GM23338 (cell line): ENCODE results near the gene SSMEM1. TPM values are rescaled to one million over a fixed set of nuclear protein-coding genes. Genes with fewer than 3 reads are reported as not detected.

Source experiments
- ATAC-seq: fragments of 200-7000 bp; cut with Tn5 transposase; 3 replicates; pipeline ENCODE4 v1.9.1; 2020
- DNase-seq: peaks from one replicate; pipeline ENCODE4 v3.0.0-alpha.2; 2015; ENCODE audit warnings: low spot score
- H2AFZ ChIP-seq: fragments of 200-600 bp; sonication (generic); 2 replicates; pipeline ENCODE4 v1.8.0; 2016; ENCODE audit warnings: antibody characterized with exemption, mild to moderate bottlenecking, moderate library complexity
- H3F3A ChIP-seq: fragments of 200-600 bp; sonication (generic); replicated peaks from 2 replicates; pipeline ENCODE4 v1.8.0; 2017; ENCODE audit warnings: antibody characterized with exemption, mixed run types, low read depth
- H3K27ac ChIP-seq: fragments of 200-600 bp; sonication (generic); 2 replicates; pipeline ENCODE4 v1.6.1; 2016; ENCODE audit warnings: low read depth
- H3K27me3 ChIP-seq: fragments of 200-600 bp; sonication (generic); 2 replicates; pipeline ENCODE4 v1.8.0; 2016; ENCODE audit warnings: mild to moderate bottlenecking, mixed run types, moderate library complexity; ENCODE audit not compliant: insufficient read depth
- H3K36me3 ChIP-seq: fragments of 200-600 bp; sonication (generic); 2 replicates; pipeline ENCODE4 v1.8.0; 2016; ENCODE audit warnings: mild to moderate bottlenecking; ENCODE audit not compliant: insufficient read depth
- H3K4me1 ChIP-seq: fragments of 200-600 bp; sonication (generic); 2 replicates; pipeline ENCODE4 v1.8.0; 2016; ENCODE audit warnings: mild to moderate bottlenecking, moderate library complexity; ENCODE audit not compliant: insufficient read depth
- H3K4me2 ChIP-seq: fragments of 200-600 bp; sonication (generic); 2 replicates; pipeline ENCODE4 v1.7.1; 2017; ENCODE audit warnings: mixed run types
- H3K4me3 ChIP-seq: fragments of 200-600 bp; sonication (generic); 2 replicates; pipeline ENCODE4 v1.6.1; 2016; ENCODE audit warnings: mixed run types
- H3K79me2 ChIP-seq: fragments of 200-600 bp; sonication (generic); replicated peaks from 2 replicates; pipeline ENCODE4 v1.8.0; 2017; ENCODE audit warnings: mild to moderate bottlenecking; ENCODE audit not compliant: insufficient read depth
- H3K9me2 ChIP-seq: fragments of 200-600 bp; sonication (generic); 2 replicates; pipeline ENCODE4 v1.8.0; 2017; ENCODE audit not compliant: insufficient read depth
- H4K20me1 ChIP-seq: fragments of 200-600 bp; sonication (generic); replicated peaks from 2 replicates; pipeline ENCODE4 v1.8.0; 2017; ENCODE audit warnings: mild to moderate bottlenecking; ENCODE audit not compliant: insufficient read depth
- H3K27ac Mint-ChIP-seq: 2 replicates; pipeline ENCODE4 v1.8.0; 2020; ENCODE audit warnings: inconsistent platforms, mild to moderate bottlenecking, moderate library complexity, mixed read lengths
- H3K27me3 Mint-ChIP-seq: 3 replicates; pipeline ENCODE4 v1.8.0; 2022; ENCODE audit warnings: low read depth, mild to moderate bottlenecking, moderate library complexity, mixed read lengths, inconsistent platforms; ENCODE audit not compliant: insufficient read depth, poor library complexity
- H3K36me3 Mint-ChIP-seq: 3 replicates; pipeline ENCODE4 v1.8.0; 2021; ENCODE audit warnings: low read depth, mild to moderate bottlenecking, inconsistent platforms, moderate library complexity, mixed read lengths
- H3K4me1 Mint-ChIP-seq: 3 replicates; pipeline ENCODE4 v1.8.0; 2020; ENCODE audit warnings: mild to moderate bottlenecking, inconsistent platforms, mixed read lengths
- H3K4me3 Mint-ChIP-seq: 3 replicates; pipeline ENCODE4 v1.8.0; 2021; ENCODE audit warnings: moderate library complexity, mild to moderate bottlenecking, inconsistent platforms, mixed read lengths
- H3K9me3 Mint-ChIP-seq: 3 replicates; pipeline ENCODE4 v1.8.0; 2020; ENCODE audit warnings: moderate library complexity, mild to moderate bottlenecking, inconsistent platforms, mixed read lengths
- EZH2 ChIP-seq: fragments of 200-600 bp; sonication (generic); IDR thresholded peaks from one replicate; pipeline ENCODE4 v1.8.0; 2017; ENCODE audit warnings: antibody characterized with exemption, mild to moderate bottlenecking, low read depth; ENCODE audit not compliant: unreplicated experiment
- JUNB ChIP-seq: IDR thresholded peaks from one replicate; pipeline ENCODE4 v1.6.1; 2016; ENCODE audit warnings: antibody characterized with exemption; ENCODE audit not compliant: unreplicated experiment
- ZNF331 ChIP-seq: fragments of 250-450 bp; sonication (Bioruptor Pico); IDR thresholded peaks from 2 replicates; pipeline ENCODE4 v1.5.0; 2020; ENCODE audit warnings: low read depth, mild to moderate bottlenecking, moderate library complexity
- polyA plus RNA-seq: library from polyadenylated mRNA; unstranded; fragments of >200 nt; fragmentation: Nextera tagmentation; extraction: Ambion mirVana; gene quantifications from 2 replicates; pipeline ENCODE4 v1.2.1, GENCODE V29; 2016
- total RNA-seq: library from RNA; depleted of rRNA; stranded (reverse); fragments of >200 nt; shearing (Covaris generic); gene quantifications from 2 replicates; pipeline ENCODE4 v1.2.3, GENCODE V29; 2014
- TF ChIP-seq, protein P1 (sequence below): fragments of 250-450 bp; sonication (Bioruptor Pico); IDR thresholded peaks from 2 replicates; pipeline ENCODE4 v1.5.0; 2020; ENCODE audit warnings: mild to moderate bottlenecking, moderate library complexity
- TF ChIP-seq, protein P2 (sequence below): IDR thresholded peaks from 2 replicates; pipeline ENCODE4 v1.6.1; 2016; ENCODE audit warnings: antibody characterized with exemption
- TF ChIP-seq, protein P3 (sequence below), 2 experiments: fragments of 200-600 bp in 1 of 2; sonication (generic) in 1 of 2; conservative IDR thresholded peaks; 2 replicates each; pipeline versions ENCODE4 v1.5.1 to v1.6.1; 2016 to 2017; ENCODE audit warnings: antibody characterized with exemption in 2 of 2, low read depth in 2 of 2, mild to moderate bottlenecking in 2 of 2, moderate library complexity in 1 of 2

SSMEM1 gene
- total and polyA plus RNA-seq, 2 experiments from 2014 or later = not detected

DNA sequence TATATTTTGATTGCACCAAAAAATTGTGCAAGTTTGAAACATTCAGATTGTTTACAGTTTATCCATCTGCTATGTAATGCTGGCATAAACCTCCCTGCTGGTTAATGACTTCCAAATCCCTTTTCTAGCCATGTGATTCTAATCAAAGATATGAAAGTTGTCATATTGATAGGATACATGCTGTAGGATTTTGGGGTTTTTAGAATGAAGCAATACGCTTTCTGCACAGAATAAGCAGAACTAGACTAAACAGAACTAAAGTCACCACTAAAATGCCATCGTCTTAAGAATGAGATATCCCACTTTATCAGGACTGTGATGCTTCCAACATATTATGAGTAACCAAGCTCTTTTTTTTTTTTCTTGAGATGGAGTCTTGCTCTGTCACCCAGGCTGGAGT lies 856 bp downstream of the SSMEM1 start:
- no peak for DNase-seq
- Histone ChIP-seq H3K27ac (no peak overlapping the region), H3K4me2 (no peak overlapping the region), H2AFZ (no peak overlapping the region), H4K20me1 (no peaks in the 10 kb centered on the region), H3K4me1 (no peaks in the 10 kb centered on the region), H3K27me3 (no peaks in the 10 kb centered on the region), H3F3A (no peaks in the 10 kb centered on the region), H3K36me3 (no peaks in the 10 kb centered on the region), H3K79me2 (no peaks in the 10 kb centered on the region), H3K4me3 (no peak overlapping the region), H3K9me2 (no peaks in the 10 kb centered on the region)
- H3K4me1 Mint-ChIP-seq = no peaks in the 10 kb centered on the region; the same call in 2 of the 3 replicates
- peaks cover 3% of the 10 kb centered on the region; the same call in 2 of the 3 replicates for H3K36me3 Mint-ChIP-seq
- ATAC-seq = no peak
- TF ChIP-seq, protein P1, sequence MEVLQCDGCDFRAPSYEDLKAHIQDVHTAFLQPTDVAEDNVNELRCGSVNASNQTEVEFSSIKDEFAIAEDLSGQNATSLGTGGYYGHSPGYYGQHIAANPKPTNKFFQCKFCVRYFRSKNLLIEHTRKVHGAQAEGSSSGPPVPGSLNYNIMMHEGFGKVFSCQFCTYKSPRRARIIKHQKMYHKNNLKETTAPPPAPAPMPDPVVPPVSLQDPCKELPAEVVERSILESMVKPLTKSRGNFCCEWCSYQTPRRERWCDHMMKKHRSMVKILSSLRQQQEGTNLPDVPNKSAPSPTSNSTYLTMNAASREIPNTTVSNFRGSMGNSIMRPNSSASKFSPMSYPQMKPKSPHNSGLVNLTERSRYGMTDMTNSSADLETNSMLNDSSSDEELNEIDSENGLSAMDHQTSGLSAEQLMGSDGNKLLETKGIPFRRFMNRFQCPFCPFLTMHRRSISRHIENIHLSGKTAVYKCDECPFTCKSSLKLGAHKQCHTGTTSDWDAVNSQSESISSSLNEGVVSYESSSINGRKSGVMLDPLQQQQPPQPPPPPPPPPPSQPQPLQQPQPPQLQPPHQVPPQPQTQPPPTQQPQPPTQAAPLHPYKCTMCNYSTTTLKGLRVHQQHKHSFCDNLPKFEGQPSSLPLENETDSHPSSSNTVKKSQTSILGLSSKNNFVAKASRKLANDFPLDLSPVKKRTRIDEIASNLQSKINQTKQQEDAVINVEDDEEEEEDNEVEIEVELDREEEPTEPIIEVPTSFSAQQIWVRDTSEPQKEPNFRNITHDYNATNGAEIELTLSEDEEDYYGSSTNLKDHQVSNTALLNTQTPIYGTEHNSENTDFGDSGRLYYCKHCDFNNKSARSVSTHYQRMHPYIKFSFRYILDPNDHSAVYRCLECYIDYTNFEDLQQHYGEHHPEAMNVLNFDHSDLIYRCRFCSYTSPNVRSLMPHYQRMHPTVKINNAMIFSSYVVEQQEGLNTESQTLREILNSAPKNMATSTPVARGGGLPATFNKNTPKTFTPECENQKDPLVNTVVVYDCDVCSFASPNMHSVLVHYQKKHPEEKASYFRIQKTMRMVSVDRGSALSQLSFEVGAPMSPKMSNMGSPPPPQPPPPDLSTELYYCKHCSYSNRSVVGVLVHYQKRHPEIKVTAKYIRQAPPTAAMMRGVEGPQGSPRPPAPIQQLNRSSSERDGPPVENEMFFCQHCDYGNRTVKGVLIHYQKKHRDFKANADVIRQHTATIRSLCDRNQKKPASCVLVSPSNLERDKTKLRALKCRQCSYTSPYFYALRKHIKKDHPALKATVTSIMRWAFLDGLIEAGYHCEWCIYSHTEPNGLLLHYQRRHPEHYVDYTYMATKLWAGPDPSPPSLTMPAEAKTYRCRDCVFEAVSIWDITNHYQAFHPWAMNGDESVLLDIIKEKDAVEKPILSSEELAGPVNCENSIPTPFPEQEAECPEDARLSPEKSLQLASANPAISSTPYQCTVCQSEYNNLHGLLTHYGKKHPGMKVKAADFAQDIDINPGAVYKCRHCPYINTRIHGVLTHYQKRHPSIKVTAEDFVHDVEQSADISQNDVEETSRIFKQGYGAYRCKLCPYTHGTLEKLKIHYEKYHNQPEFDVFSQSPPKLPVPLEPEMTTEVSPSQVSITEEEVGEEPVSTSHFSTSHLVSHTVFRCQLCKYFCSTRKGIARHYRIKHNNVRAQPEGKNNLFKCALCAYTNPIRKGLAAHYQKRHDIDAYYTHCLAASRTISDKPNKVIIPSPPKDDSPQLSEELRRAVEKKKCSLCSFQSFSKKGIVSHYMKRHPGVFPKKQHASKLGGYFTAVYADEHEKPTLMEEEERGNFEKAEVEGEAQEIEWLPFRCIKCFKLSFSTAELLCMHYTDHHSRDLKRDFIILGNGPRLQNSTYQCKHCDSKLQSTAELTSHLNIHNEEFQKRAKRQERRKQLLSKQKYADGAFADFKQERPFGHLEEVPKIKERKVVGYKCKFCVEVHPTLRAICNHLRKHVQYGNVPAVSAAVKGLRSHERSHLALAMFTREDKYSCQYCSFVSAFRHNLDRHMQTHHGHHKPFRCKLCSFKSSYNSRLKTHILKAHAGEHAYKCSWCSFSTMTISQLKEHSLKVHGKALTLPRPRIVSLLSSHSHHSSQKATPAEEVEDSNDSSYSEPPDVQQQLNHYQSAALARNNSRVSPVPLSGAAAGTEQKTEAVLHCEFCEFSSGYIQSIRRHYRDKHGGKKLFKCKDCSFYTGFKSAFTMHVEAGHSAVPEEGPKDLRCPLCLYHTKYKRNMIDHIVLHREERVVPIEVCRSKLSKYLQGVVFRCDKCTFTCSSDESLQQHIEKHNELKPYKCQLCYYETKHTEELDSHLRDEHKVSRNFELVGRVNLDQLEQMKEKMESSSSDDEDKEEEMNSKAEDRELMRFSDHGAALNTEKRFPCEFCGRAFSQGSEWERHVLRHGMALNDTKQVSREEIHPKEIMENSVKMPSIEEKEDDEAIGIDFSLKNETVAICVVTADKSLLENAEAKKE (CRISPR knock-in tag) = no peak
- TF ChIP-seq, protein P2, sequence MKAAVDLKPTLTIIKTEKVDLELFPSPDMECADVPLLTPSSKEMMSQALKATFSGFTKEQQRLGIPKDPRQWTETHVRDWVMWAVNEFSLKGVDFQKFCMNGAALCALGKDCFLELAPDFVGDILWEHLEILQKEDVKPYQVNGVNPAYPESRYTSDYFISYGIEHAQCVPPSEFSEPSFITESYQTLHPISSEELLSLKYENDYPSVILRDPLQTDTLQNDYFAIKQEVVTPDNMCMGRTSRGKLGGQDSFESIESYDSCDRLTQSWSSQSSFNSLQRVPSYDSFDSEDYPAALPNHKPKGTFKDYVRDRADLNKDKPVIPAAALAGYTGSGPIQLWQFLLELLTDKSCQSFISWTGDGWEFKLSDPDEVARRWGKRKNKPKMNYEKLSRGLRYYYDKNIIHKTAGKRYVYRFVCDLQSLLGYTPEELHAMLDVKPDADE = no peak
- no peak for TF ChIP-seq JUNB
- peaks cover 3% of the 10 kb centered on the region for H3K27me3 Mint-ChIP-seq
- H3K4me3 Mint-ChIP-seq = no peak overlapping the region
- no peak overlapping the region for H3K27ac Mint-ChIP-seq
- no peaks in the 10 kb centered on the region for H3K9me3 Mint-ChIP-seq

DNA sequence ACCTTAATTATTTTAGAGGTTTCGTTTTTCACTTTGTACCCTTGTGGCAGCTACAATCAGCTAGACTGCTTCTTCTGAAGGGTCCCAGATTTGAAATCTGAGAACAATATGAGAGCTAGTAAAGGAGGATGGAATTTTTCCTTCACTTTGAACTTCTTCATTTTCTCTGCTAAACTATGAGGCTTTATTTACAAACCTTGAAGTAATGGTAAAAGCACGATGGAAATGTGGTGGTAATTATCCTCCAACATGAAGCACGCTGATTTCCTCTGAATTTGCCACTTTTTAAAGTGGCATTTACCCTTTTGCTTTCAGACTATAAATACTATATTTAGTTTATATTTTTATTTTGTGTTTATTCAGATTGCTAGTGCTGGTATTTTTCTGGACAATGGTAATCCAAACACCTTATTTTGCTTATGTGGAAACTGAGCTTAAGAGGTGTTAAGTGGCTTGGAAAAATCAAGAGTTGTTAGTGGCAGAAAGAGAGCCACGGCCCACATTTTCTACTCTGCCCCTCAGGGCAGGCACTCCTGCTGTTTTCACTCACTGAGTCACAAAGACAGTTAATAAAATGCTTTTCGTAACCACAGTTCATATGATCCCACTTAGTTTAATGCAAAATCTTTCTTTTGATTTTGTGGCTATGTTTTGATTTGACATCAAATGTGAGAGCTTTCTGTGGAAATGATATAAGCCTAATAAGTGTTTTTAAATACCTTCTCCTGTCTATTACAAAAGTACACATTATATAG lies 2.7 kb downstream of the SSMEM1 start:
- Mint-ChIP-seq H3K27ac (no peak overlapping the region), H3K4me3 (no peak overlapping the region), H3K36me3 (no peaks in the 10 kb centered on the region), H3K9me3 (no peaks in the 10 kb centered on the region), H3K27me3 (peaks cover 4% of the 10 kb centered on the region), H3K4me1 (no peaks in the 10 kb centered on the region; the same call in 2 of the 3 replicates)
- Histone ChIP-seq H4K20me1 (no peaks in the 10 kb centered on the region), H3K36me3 (no peaks in the 10 kb centered on the region), H3K4me2 (no peak overlapping the region), H3K27me3 (no peaks in the 10 kb centered on the region), H3K4me1 (no peaks in the 10 kb centered on the region), H3K79me2 (no peaks in the 10 kb centered on the region), H3F3A (no peaks in the 10 kb centered on the region), H2AFZ (no peak overlapping the region), H3K9me2 (no peaks in the 10 kb centered on the region), H3K4me3 (no peak overlapping the region), H3K27ac (no peak overlapping the region)
- DNase-seq = no peak
- ATAC-seq = no peak
- TF ChIP-seq, protein P3, sequence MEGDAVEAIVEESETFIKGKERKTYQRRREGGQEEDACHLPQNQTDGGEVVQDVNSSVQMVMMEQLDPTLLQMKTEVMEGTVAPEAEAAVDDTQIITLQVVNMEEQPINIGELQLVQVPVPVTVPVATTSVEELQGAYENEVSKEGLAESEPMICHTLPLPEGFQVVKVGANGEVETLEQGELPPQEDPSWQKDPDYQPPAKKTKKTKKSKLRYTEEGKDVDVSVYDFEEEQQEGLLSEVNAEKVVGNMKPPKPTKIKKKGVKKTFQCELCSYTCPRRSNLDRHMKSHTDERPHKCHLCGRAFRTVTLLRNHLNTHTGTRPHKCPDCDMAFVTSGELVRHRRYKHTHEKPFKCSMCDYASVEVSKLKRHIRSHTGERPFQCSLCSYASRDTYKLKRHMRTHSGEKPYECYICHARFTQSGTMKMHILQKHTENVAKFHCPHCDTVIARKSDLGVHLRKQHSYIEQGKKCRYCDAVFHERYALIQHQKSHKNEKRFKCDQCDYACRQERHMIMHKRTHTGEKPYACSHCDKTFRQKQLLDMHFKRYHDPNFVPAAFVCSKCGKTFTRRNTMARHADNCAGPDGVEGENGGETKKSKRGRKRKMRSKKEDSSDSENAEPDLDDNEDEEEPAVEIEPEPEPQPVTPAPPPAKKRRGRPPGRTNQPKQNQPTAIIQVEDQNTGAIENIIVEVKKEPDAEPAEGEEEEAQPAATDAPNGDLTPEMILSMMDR (conservative IDR thresholded peaks at IDR 0.05; ENCODE audit: low read depth in 2 of 2) = no peak
- TF ChIP-seq EZH2 (no peak), ZNF331 (CRISPR knock-in tag) (no peak)
